ENCODE results near the gene SMIM1.

DNA sequence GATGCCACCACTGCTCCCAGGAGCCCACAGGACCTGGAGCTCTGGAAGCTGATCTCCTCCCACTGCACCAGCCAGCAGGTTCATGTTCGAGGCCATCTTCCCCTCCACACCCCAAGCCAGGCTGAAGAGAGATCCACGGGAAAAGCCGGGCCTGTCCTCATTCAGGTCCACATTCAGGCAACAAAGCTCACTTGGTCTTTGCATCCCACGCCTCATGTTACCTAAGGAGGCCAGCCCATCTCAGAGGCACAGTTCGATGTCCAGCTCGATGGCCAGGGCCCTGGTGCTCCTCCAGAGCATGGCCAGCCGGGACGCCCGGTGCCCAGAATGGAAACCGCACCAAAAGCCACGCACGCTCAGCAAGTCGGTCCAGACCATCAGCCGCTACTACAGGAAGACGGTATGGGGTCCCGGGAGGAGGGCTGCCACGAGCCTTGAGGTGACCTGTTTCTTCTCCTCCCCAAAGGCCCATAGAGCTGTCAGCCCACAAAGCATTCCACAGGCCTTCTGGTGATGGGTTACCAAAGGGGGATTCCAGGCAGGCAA, 20.1 kb upstream of the SMIM1 start, which contains the start of gene CCDC27:
- TF ChIP-seq, protein P1, sequence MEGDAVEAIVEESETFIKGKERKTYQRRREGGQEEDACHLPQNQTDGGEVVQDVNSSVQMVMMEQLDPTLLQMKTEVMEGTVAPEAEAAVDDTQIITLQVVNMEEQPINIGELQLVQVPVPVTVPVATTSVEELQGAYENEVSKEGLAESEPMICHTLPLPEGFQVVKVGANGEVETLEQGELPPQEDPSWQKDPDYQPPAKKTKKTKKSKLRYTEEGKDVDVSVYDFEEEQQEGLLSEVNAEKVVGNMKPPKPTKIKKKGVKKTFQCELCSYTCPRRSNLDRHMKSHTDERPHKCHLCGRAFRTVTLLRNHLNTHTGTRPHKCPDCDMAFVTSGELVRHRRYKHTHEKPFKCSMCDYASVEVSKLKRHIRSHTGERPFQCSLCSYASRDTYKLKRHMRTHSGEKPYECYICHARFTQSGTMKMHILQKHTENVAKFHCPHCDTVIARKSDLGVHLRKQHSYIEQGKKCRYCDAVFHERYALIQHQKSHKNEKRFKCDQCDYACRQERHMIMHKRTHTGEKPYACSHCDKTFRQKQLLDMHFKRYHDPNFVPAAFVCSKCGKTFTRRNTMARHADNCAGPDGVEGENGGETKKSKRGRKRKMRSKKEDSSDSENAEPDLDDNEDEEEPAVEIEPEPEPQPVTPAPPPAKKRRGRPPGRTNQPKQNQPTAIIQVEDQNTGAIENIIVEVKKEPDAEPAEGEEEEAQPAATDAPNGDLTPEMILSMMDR (conservative IDR thresholded peaks at IDR 0.05; ENCODE audit: low read depth, low read length), result no peak
- TF ChIP-seq MAFK (IDR thresholded peaks at IDR 0.05; ENCODE audit: low read depth, low read length), result no peak
- no peak for TF ChIP-seq RCOR1 (IDR thresholded peaks at IDR 0.05; ENCODE audit: insufficient replicate concordance, low read length)
- TF ChIP-seq, protein P2, sequence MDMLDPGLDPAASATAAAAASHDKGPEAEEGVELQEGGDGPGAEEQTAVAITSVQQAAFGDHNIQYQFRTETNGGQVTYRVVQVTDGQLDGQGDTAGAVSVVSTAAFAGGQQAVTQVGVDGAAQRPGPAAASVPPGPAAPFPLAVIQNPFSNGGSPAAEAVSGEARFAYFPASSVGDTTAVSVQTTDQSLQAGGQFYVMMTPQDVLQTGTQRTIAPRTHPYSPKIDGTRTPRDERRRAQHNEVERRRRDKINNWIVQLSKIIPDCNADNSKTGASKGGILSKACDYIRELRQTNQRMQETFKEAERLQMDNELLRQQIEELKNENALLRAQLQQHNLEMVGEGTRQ (IDR thresholded peaks at IDR 0.05; ENCODE audit: low read depth, low read length), result no peak
- TF ChIP-seq POLR2A (IDR thresholded peaks at IDR 0.05; ENCODE audit: low read depth, low read length), result no peak
- TF ChIP-seq MXI1 (IDR thresholded peaks at IDR 0.05; ENCODE audit: borderline replicate concordance, low read depth, low read length), result no peak
- no peak for TF ChIP-seq SMC3 (IDR thresholded peaks at IDR 0.05; ENCODE audit: low read depth, low read length)
